ENCODE measurements around the gene ALKBH3.

DNA sequence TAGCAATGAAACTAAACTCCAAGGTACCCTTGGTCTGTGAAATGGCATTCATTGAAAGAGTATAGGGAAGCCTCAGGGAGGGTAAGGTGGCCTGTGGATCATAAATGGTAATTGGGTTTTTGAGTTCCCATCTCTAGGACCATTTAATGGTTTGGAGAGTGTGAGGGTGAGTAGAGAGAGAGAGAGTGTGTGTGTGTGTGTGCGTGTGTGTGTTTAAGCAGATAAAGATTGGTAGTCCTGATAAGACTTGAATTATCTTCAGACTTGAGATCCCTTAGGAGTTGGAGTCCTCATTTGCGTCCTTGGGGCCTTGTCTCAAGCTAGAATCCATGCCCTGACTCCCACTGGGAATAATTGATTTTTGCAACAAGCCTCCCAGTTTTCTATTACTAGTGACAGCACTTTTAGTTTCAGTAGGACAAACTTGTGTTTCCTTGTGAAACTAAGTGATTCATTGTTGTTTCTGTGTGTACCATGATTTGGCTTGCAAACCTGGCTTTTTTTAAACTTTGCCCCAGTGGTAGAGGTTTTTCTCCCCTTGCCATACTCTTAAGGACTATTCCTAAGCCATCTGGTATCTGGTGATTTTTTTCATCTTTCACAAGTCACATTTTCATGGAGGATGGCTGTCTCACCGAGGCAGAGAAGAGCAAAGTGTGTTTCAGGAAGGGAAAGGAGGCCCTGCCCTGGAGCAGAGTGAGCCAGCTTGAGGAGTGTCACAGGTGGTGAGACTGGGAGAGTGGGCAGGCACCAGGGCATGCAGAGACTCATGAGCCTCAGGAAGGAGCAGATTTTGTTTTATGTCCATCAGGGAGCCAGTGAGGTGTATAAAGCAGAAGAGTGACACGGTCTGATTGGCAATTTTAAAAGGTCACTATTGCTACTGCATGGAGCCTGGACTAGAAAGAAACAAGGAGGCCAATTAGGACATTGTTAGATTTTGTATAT, 26.7 kb downstream of the ALKBH3 start:
- TF ChIP-seq, protein P1, sequence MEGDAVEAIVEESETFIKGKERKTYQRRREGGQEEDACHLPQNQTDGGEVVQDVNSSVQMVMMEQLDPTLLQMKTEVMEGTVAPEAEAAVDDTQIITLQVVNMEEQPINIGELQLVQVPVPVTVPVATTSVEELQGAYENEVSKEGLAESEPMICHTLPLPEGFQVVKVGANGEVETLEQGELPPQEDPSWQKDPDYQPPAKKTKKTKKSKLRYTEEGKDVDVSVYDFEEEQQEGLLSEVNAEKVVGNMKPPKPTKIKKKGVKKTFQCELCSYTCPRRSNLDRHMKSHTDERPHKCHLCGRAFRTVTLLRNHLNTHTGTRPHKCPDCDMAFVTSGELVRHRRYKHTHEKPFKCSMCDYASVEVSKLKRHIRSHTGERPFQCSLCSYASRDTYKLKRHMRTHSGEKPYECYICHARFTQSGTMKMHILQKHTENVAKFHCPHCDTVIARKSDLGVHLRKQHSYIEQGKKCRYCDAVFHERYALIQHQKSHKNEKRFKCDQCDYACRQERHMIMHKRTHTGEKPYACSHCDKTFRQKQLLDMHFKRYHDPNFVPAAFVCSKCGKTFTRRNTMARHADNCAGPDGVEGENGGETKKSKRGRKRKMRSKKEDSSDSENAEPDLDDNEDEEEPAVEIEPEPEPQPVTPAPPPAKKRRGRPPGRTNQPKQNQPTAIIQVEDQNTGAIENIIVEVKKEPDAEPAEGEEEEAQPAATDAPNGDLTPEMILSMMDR (IDR thresholded peaks at IDR 0.05; ENCODE audit: extremely low read depth in 1 of 2, insufficient read depth in 1 of 2, low read depth in 1 of 2, low read length in 2 of 2), result no peak
- TF ChIP-seq, protein P2, sequence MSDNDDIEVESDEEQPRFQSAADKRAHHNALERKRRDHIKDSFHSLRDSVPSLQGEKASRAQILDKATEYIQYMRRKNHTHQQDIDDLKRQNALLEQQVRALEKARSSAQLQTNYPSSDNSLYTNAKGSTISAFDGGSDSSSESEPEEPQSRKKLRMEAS (IDR thresholded peaks at IDR 0.05; ENCODE audit: insufficient read depth, insufficient read length), result no peak
- no peak for TF ChIP-seq POLR2A (IDR thresholded peaks at IDR 0.05; ENCODE audit: low read depth, low read length)
- no peak for TF ChIP-seq MYC (IDR thresholded peaks at IDR 0.05; ENCODE audit: low read depth, low read length)
- no peak for TF ChIP-seq GATA2 (IDR thresholded peaks at IDR 0.05; ENCODE audit: insufficient read depth, insufficient read length, low read depth, low read length)
- no peak for TF ChIP-seq EZH2 (IDR thresholded peaks at IDR 0.05; ENCODE audit: borderline replicate concordance, low read depth, low read length, severe bottlenecking)
- no peak for TF ChIP-seq POLR2AphosphoS5 (IDR thresholded peaks at IDR 0.05; ENCODE audit: insufficient read depth, low read depth, low read length)

Data from endothelial cell of umbilical vein (primary cell).